IMR-90 (cell line): ENCODE data around the gene AKNA. TPM values are rescaled to one million over a fixed set of nuclear protein-coding genes. Genes with fewer than 3 reads are reported as not detected.

Source experiments
- ATAC-seq: fragments of 200-7000 bp; cut with Tn5 transposase; 2 replicates; pipeline ENCODE4 v1.9.1; 2020; ENCODE audit warnings: low read depth, mild to moderate bottlenecking, moderate library complexity
- BruUV-seq: library from RNA; stranded (reverse); fragments of 400-500 nt; replicated peaks from 2 replicates; lab custom pipeline; 2021; lab: Mats Ljungman, UMichigan
- CTCF ChIA-PET: fragments of 300-600 bp; formaldehyde crosslinking; extraction: SDS; loops from one replicate; lab custom pipeline; 2021; ENCODE audit warnings: antibody characterized with exemption; lab: Yijun Ruan, JAX
- POLR2A ChIA-PET: fragments of 300-600 bp; sonication (Branson Sonifier 250); formaldehyde crosslinking; loops from one replicate; lab custom pipeline; 2022; ENCODE audit warnings: antibody characterized with exemption; ENCODE audit not compliant: unreplicated experiment; lab: Charles Lee
- DNase-seq: peaks from one replicate; pipeline ENCODE4 v3.0.0; 2013
- H2AFZ ChIP-seq: replicated peaks from 2 replicates; pipeline ENCODE3; 2013; ENCODE audit warnings: low read length, mild to moderate bottlenecking; ENCODE audit not compliant: poor library complexity
- H2AK5ac ChIP-seq: 2 replicates; pipeline ENCODE4 v1.6.1; 2013; ENCODE audit warnings: low read depth, low read length, inconsistent platforms
- H2AK9ac ChIP-seq: replicated peaks from 2 replicates; pipeline ENCODE3; 2013; ENCODE audit warnings: mild to moderate bottlenecking, low read depth, low read length, moderate library complexity; ENCODE audit not compliant: poor library complexity
- H2BK120ac ChIP-seq: 2 replicates; pipeline ENCODE4 v1.6.1; 2013; ENCODE audit warnings: low read depth, low read length, inconsistent platforms
- H2BK15ac ChIP-seq: 3 replicates; pipeline ENCODE4 v1.6.1; 2013; ENCODE audit warnings: low read depth, low read length, inconsistent platforms
- H2BK20ac ChIP-seq: 2 replicates; pipeline ENCODE4 v1.6.1; 2013; ENCODE audit warnings: low read depth, mild to moderate bottlenecking, inconsistent platforms, low read length, moderate library complexity
- H2BK5ac ChIP-seq: 2 replicates; pipeline ENCODE4 v1.6.1; 2013; ENCODE audit warnings: mild to moderate bottlenecking, low read depth, low read length, inconsistent platforms; ENCODE audit not compliant: poor library complexity, severe bottlenecking
- H3K14ac ChIP-seq: replicated peaks from 2 replicates; pipeline ENCODE4 v1.6.1; 2013; ENCODE audit warnings: low read depth, low read length, inconsistent platforms
- H3K18ac ChIP-seq: 2 replicates; pipeline ENCODE4 v1.6.1; 2013; ENCODE audit warnings: low read depth, low read length, control low read depth
- H3K23ac ChIP-seq: 2 replicates; pipeline ENCODE4 v1.6.1; 2013; ENCODE audit warnings: low read depth, low read length, inconsistent platforms
- H3K27ac ChIP-seq: 2 replicates; pipeline ENCODE4 v1.5.1; 2013; ENCODE audit warnings: mild to moderate bottlenecking, control low read depth, low read length; ENCODE audit not compliant: insufficient read depth
- H3K27me3 ChIP-seq: 2 replicates; pipeline ENCODE4 v1.6.1; 2013; ENCODE audit warnings: low read length; ENCODE audit not compliant: control insufficient read depth, insufficient read depth
- H3K36me3 ChIP-seq: 2 replicates; pipeline ENCODE4 v1.6.1; 2013; ENCODE audit warnings: low read length, mixed read lengths; ENCODE audit not compliant: control insufficient read depth, insufficient read depth
- H3K4ac ChIP-seq: 2 replicates; pipeline ENCODE4 v1.6.1; 2013; ENCODE audit warnings: low read depth, low read length, inconsistent platforms
- H3K4me1 ChIP-seq: 2 replicates; pipeline ENCODE4 v1.6.1; 2013; ENCODE audit warnings: low read length, mixed read lengths; ENCODE audit not compliant: control insufficient read depth, insufficient read depth
- H3K4me2 ChIP-seq: 2 replicates; pipeline ENCODE4 v1.6.1; 2013; ENCODE audit warnings: low read depth, mild to moderate bottlenecking, control low read depth, low read length, moderate library complexity
- H3K4me3 ChIP-seq: 2 replicates; pipeline ENCODE4 v1.5.1; 2013; ENCODE audit warnings: low read depth, mild to moderate bottlenecking, control low read depth, low read length, moderate library complexity; ENCODE audit not compliant: insufficient read depth
- H3K56ac ChIP-seq: 2 replicates; pipeline ENCODE4 v1.6.1; 2013; ENCODE audit warnings: low read length, inconsistent platforms; ENCODE audit not compliant: insufficient read depth; ENCODE audit errors: extremely low read depth
- H3K79me1 ChIP-seq, 2 experiments: 2 replicates each; pipeline ENCODE4 v1.6.1; 2013; ENCODE audit warnings: low read length in 2 of 2, inconsistent platforms in 1 of 2, low read depth in 1 of 2
- H3K9ac ChIP-seq: 2 replicates; pipeline ENCODE4 v1.6.1; 2013; ENCODE audit warnings: low read depth, low read length, control low read depth
- H3K9me1 ChIP-seq: 2 replicates; pipeline ENCODE4 v1.6.1; 2013; ENCODE audit warnings: low read length, inconsistent platforms; ENCODE audit not compliant: insufficient read depth
- H3K9me3 ChIP-seq: 2 replicates; pipeline ENCODE4 v1.6.1; 2013; ENCODE audit warnings: low read length; ENCODE audit not compliant: control insufficient read depth, insufficient read depth
- H4K20me1 ChIP-seq: 2 replicates; pipeline ENCODE4 v1.6.1; 2013; ENCODE audit warnings: low read length, inconsistent platforms; ENCODE audit not compliant: insufficient read depth
- H4K5ac ChIP-seq: 2 replicates; pipeline ENCODE4 v1.6.1; 2013; ENCODE audit warnings: mild to moderate bottlenecking, low read depth, low read length, control low read depth
- H4K8ac ChIP-seq, 2 experiments: 2 replicates each; pipeline ENCODE4 v1.6.1; 2013; ENCODE audit warnings: low read depth in 2 of 2, low read length in 2 of 2, control low read depth in 1 of 2, inconsistent platforms in 1 of 2
- H4K91ac ChIP-seq: 2 replicates; pipeline ENCODE4 v1.6.1; 2013; ENCODE audit warnings: low read depth, low read length, inconsistent platforms; ENCODE audit not compliant: insufficient read depth
- BHLHE40 ChIP-seq: fragments of 150-350 bp; IDR thresholded peaks from 2 replicates; pipeline ENCODE4 v1.6.1; 2016; ENCODE audit warnings: mild to moderate bottlenecking, low read depth, low read length
- CEBPB ChIP-seq: IDR thresholded peaks from 2 replicates; pipeline ENCODE4 v1.6.1; 2012; ENCODE audit warnings: low read depth, low read length, improper control_type of control experiment
- CHD1 ChIP-seq: IDR thresholded peaks from 2 replicates; pipeline ENCODE4 v1.6.1; 2012; ENCODE audit warnings: low read depth, low read length, improper control_type of control experiment
- FOS ChIP-seq: fragments of 150-350 bp; IDR thresholded peaks from 2 replicates; pipeline ENCODE4 v1.6.1; 2016; ENCODE audit warnings: low read depth, low read length
- MAFK ChIP-seq: IDR thresholded peaks from 2 replicates; pipeline ENCODE4 v1.6.1; 2012; ENCODE audit warnings: low read depth, low read length, improper control_type of control experiment
- MAZ ChIP-seq: IDR thresholded peaks from 2 replicates; pipeline ENCODE4 v1.6.1; 2012; ENCODE audit warnings: low read depth, mild to moderate bottlenecking, low read length, improper control_type of control experiment, moderate library complexity, borderline replicate concordance
- MXI1 ChIP-seq: IDR thresholded peaks from 2 replicates; pipeline ENCODE4 v1.6.1; 2012; ENCODE audit warnings: low read depth, mild to moderate bottlenecking, low read length, moderate library complexity, borderline replicate concordance
- NFE2L2 ChIP-seq: fragments of 150-350 bp; IDR thresholded peaks from 2 replicates; pipeline ENCODE4 v1.6.1; 2016; ENCODE audit warnings: low read depth, mild to moderate bottlenecking, low read length
- POLR2A ChIP-seq: IDR thresholded peaks from 2 replicates; pipeline ENCODE4 v1.6.1; 2012; ENCODE audit warnings: mild to moderate bottlenecking, low read depth, low read length
- RAD21 ChIP-seq: IDR thresholded peaks from 2 replicates; pipeline ENCODE4 v1.6.1; 2012; ENCODE audit warnings: low read length, improper control_type of control experiment
- RCOR1 ChIP-seq: IDR thresholded peaks from 2 replicates; pipeline ENCODE4 v1.6.1; 2012; ENCODE audit warnings: mild to moderate bottlenecking, low read length, improper control_type of control experiment; ENCODE audit not compliant: insufficient replicate concordance
- RFX5 ChIP-seq: IDR thresholded peaks from 2 replicates; pipeline ENCODE4 v1.8.0; 2012; ENCODE audit warnings: low read depth, mild to moderate bottlenecking, low read length, moderate library complexity
- SMC3 ChIP-seq: fragments of 150-350 bp; IDR thresholded peaks from 2 replicates; pipeline ENCODE4 v1.6.1; 2016; ENCODE audit warnings: low read depth, mild to moderate bottlenecking, antibody characterized with exemption, low read length, moderate library complexity
- WGBS, 2 experiments: methylation state at CpG; one replicate each; pipeline versions ENCODE4 v1.1.5 to v1.1.7; 2013; ENCODE audit warnings: missing lambda C conversion rate in 2 of 2; ENCODE audit not compliant: insufficient read length in 1 of 2; ENCODE audit errors: extremely low coverage in 2 of 2; 5-methylcytosine and 5-hydroxymethylcytosine counted together
- dilution Hi-C: fragments of 300-500 bp; cut with HindIII; formaldehyde crosslinking; loops from one replicate; pipeline ENCODE4 v1.14.3; 2018; ENCODE audit warnings: low sequenced_read_pairs; ENCODE audit not compliant: unreplicated experiment
- in situ Hi-C: fragments of 300-500 bp; cut with MboI; formaldehyde crosslinking; loops from 3 replicates; pipeline ENCODE4 v1.14.3; 2019; ENCODE audit warnings: low sequenced_read_pairs, inconsistent platforms, mixed read lengths
- intact Hi-C: fragments of 100-400 bp; cut with micrococcal nuclease; formaldehyde crosslinking; loops from 2 replicates; pipeline ENCODE4 v1.10.0; 2022
- polyA plus RNA-seq, 3 experiments: library from polyadenylated mRNA; depleted of rRNA; stranded (reverse); fragments of >200 nt; gene quantifications; 2 replicates each; pipeline ENCODE4 v1.2.3, GENCODE V29; 2012; ENCODE audit warnings: low replicate concordance in 1 of 3
- total RNA-seq: library from RNA; depleted of rRNA; stranded (reverse); fragments of >200 nt; gene quantifications from 2 replicates; pipeline ENCODE4 v1.2.3, GENCODE V29; 2012
- TF ChIP-seq, protein P1 (sequence below): fragments of 150-350 bp; IDR thresholded peaks from 2 replicates; pipeline ENCODE4 v1.6.1; 2016; ENCODE audit warnings: low read depth, mild to moderate bottlenecking, low read length, moderate library complexity, borderline replicate concordance
- TF ChIP-seq, protein P2 (sequence below): fragments of 150-350 bp; IDR thresholded peaks from 2 replicates; pipeline ENCODE4 v1.6.1; 2017; ENCODE audit warnings: mild to moderate bottlenecking, antibody characterized with exemption, low read length, low read depth
- TF ChIP-seq, protein P3 (sequence below): conservative IDR thresholded peaks from 2 replicates; pipeline ENCODE4 v1.5.1; 2012; ENCODE audit warnings: mild to moderate bottlenecking, low read depth, low read length, improper control_type of control experiment

The AKNA gene
- total and polyA plus RNA-seq, 2 of the 4 experiments (the other 2 are of a cell fraction) = 2.7 to 7.3 TPM

DNA sequence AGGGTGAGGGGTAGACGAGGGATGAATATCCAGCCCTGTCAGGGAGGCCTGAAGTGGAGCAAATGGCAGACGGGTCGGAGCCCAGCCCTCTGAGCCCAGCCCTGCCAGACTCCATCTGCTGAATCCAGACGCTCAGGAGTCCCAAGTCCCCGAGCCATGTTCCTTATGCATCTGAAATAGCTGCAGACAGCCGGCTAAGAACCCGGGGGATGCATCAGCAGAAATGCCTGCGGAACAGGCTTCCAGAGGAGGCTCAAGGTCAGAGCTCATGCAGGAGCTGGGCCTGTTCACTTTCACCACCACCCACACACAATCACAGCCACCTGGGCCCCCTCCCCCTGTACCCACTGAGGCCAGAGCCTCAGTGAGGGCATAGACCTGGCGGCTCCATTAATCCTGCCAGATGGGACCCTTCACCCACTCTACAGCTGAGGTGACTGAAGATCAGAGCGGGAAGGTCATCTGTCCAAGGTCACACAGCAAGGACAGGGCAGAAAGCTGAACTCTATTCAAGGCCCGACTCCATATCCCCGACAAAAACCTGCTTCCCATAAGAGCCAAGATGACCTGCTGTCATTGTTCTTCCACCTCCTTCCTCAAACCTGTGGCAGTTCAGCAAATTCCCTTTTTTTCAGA is 24.4 kb upstream of the AKNA start:
- no peak overlapping the region for H2BK20ac ChIP-seq
- 0 out of 2 replicates have a peak, but pooled peaks cover 4% of the 10 kb centered on the region for H4K20me1 ChIP-seq
- CTCF ChIA-PET = no interaction called here
- DNase-seq (no peak), ATAC-seq (no peak)
- no peak overlapping the region for H2AK9ac ChIP-seq
- no peak overlapping the region for H3K4me3 ChIP-seq
- dilution Hi-C loops = no loop called here
- 79% methylated on average over 9 of the region's 12 CpGs; no CpG with 5 or more reads in 1 of the 2 experiments for WGBS, 2 experiments
- no peak overlapping the region for H3K18ac ChIP-seq
- H4K8ac ChIP-seq = no peak overlapping the region
- H3K23ac ChIP-seq = no peak overlapping the region; the same call in 1 of the 2 replicates
- no peak overlapping the region for H3K9ac ChIP-seq
- TF ChIP-seq, protein P1, sequence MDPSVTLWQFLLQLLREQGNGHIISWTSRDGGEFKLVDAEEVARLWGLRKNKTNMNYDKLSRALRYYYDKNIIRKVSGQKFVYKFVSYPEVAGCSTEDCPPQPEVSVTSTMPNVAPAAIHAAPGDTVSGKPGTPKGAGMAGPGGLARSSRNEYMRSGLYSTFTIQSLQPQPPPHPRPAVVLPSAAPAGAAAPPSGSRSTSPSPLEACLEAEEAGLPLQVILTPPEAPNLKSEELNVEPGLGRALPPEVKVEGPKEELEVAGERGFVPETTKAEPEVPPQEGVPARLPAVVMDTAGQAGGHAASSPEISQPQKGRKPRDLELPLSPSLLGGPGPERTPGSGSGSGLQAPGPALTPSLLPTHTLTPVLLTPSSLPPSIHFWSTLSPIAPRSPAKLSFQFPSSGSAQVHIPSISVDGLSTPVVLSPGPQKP = no peak
- TF ChIP-seq CHD1 = no peak
- TF ChIP-seq MXI1 = no peak
- no peak for TF ChIP-seq BHLHE40
- no peak for TF ChIP-seq RCOR1
- no peak for TF ChIP-seq CEBPB
- TF ChIP-seq POLR2A = no peak
- no peak for TF ChIP-seq SMC3
- no peak for TF ChIP-seq MAFK
- TF ChIP-seq, protein P2, sequence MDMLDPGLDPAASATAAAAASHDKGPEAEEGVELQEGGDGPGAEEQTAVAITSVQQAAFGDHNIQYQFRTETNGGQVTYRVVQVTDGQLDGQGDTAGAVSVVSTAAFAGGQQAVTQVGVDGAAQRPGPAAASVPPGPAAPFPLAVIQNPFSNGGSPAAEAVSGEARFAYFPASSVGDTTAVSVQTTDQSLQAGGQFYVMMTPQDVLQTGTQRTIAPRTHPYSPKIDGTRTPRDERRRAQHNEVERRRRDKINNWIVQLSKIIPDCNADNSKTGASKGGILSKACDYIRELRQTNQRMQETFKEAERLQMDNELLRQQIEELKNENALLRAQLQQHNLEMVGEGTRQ = no peak
- no peak for TF ChIP-seq FOS
- TF ChIP-seq, protein P3, sequence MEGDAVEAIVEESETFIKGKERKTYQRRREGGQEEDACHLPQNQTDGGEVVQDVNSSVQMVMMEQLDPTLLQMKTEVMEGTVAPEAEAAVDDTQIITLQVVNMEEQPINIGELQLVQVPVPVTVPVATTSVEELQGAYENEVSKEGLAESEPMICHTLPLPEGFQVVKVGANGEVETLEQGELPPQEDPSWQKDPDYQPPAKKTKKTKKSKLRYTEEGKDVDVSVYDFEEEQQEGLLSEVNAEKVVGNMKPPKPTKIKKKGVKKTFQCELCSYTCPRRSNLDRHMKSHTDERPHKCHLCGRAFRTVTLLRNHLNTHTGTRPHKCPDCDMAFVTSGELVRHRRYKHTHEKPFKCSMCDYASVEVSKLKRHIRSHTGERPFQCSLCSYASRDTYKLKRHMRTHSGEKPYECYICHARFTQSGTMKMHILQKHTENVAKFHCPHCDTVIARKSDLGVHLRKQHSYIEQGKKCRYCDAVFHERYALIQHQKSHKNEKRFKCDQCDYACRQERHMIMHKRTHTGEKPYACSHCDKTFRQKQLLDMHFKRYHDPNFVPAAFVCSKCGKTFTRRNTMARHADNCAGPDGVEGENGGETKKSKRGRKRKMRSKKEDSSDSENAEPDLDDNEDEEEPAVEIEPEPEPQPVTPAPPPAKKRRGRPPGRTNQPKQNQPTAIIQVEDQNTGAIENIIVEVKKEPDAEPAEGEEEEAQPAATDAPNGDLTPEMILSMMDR = no peak
- TF ChIP-seq RFX5 = no peak
- TF ChIP-seq MAZ = no peak
- no peak for TF ChIP-seq RAD21
- TF ChIP-seq NFE2L2 = no peak
- H3K79me1 ChIP-seq = no peaks in the 10 kb centered on the region
- in situ Hi-C loops = loop anchor here (10.0 kb wide), 1 partner anchor 603 kb away; no protein-coding TSS in a partner anchor
- intact Hi-C loops = no loop called here
- H3K4me1 ChIP-seq = peaks cover 8% of the 10 kb centered on the region; the same call in 1 of the 2 replicates
- no peaks in the 10 kb centered on the region for H3K9me3 ChIP-seq
- H4K5ac ChIP-seq = no peak overlapping the region
- H3K4me2 ChIP-seq = no peak overlapping the region
- H2BK120ac ChIP-seq = no peak overlapping the region
- BruUV-seq = no TSS peak
- no peak overlapping the region for H3K4ac ChIP-seq
- H3K9me1 ChIP-seq = peaks cover 5% of the 10 kb centered on the region; the same call in 1 of the 2 replicates
- peaks cover 18% of the 10 kb centered on the region for H3K27me3 ChIP-seq
- H3K27ac ChIP-seq = no peak overlapping the region
- POLR2A ChIA-PET = no interaction called here
- no peak overlapping the region for H2BK5ac ChIP-seq
- H3K36me3 ChIP-seq = no peaks in the 10 kb centered on the region
- H2BK15ac ChIP-seq = no peak overlapping the region
- no peak overlapping the region for H3K14ac ChIP-seq
- H3K56ac ChIP-seq = no peak overlapping the region
- no peak overlapping the region for H2AFZ ChIP-seq
- H2AK5ac ChIP-seq = no peak overlapping the region
- no peak overlapping the region for H4K91ac ChIP-seq
